HG03097 (cell line): ENCODE measurements around the gene FNDC3B.
"Not testable (repeated sequence)": the region's sequence is repeated elsewhere in the genome, so short reads cannot be mapped to it uniquely, and the experiment has no call there.

Experiments used
- ATAC-seq: cut with Tn5 transposase; IDR thresholded peaks from one replicate; pipeline ENCODE4 v1.9.1; 2021; ENCODE audit not compliant: unreplicated experiment, low FRiP score

FNDC3B gene

GRCh38 chr3:172090035-172090434 lies 50.7 kb downstream of the FNDC3B start:
- ATAC-seq = no peak

GRCh38 chr3:172092658-172093057 lies 53.3 kb downstream of the FNDC3B start:
- no peak for ATAC-seq

- ATAC-seq = not testable (repeated sequence)
Measured at GRCh38 chr3:172093581-172094443, 54.4 kb downstream of the FNDC3B start.

GRCh38 chr3:172094621-172095557 lies 55.5 kb downstream of the FNDC3B start:
- peak; percentile 89 for ATAC-seq

- ATAC-seq = no peak
Measured at GRCh38 chr3:172096881-172097420, 57.6 kb downstream of the FNDC3B start.

- no peak for ATAC-seq
Measured at GRCh38 chr3:172097585-172097984, 58.2 kb downstream of the FNDC3B start.

GRCh38 chr3:172098698-172099494 lies 59.5 kb downstream of the FNDC3B start:
- ATAC-seq = no peak

- ATAC-seq = no peak
Measured at GRCh38 chr3:172099495-172099808, 60.1 kb downstream of the FNDC3B start.

GRCh38 chr3:172100482-172100881 lies 61.1 kb downstream of the FNDC3B start:
- ATAC-seq = no peak

- ATAC-seq = no peak
Measured at GRCh38 chr3:172101107-172101506, 61.7 kb downstream of the FNDC3B start.

GRCh38 chr3:172102123-172102882 lies 62.9 kb downstream of the FNDC3B start:
- peak; percentile 33 for ATAC-seq

- ATAC-seq = no peak
Measured at GRCh38 chr3:172102883-172103310, 63.5 kb downstream of the FNDC3B start.

- ATAC-seq = no peak
Measured at GRCh38 chr3:172103724-172104123, 64.3 kb downstream of the FNDC3B start.

- ATAC-seq = no peak
Measured at GRCh38 chr3:172104471-172105072, 65.2 kb downstream of the FNDC3B start.

GRCh38 chr3:172106037-172106954 lies 66.9 kb downstream of the FNDC3B start:
- no peak for ATAC-seq

GRCh38 chr3:172106989-172107388 lies 67.6 kb downstream of the FNDC3B start:
- peak; percentile 39 for ATAC-seq

- ATAC-seq = peak; percentile 82
Measured at GRCh38 chr3:172107403-172107802, 68.0 kb downstream of the FNDC3B start.

- ATAC-seq = no peak
Measured at GRCh38 chr3:172110127-172110779, 70.9 kb downstream of the FNDC3B start.
